Measurements from ENCODE around the gene TXNDC2. TPM values are rescaled to one million over a fixed set of nuclear protein-coding genes. Genes with fewer than 3 reads are reported as not detected.
"Not testable (repeated sequence)": the region's sequence is repeated elsewhere in the genome, so short reads cannot be mapped to it uniquely, and the experiment has no call there.

The TXNDC2 gene
- total and polyA plus RNA-seq, 10 of the 15 experiments (the other 5 are each of a cell fraction or from before 2014, with no cell fraction given) = 0.04 to 0.07 (median 0.06) TPM; not detected in 7

DNA sequence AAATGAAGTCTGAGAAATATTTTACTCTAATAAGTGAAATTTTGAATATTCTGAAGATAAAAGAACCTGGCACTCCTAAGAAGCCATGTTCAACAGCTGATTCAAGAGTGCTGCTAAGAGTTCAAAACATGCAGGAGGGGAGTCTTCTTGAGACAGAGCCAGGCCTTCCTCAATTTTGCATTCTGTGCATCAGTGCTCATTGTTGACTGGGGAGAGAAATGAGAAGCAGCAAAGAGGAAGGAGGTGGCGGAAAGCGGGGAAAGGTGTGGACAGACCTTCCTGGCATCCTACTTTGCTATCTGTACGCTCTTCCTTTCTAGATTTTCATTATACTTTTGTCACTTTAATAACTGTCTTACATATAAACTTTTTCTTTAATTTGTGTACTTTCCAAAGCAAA is 29.7 kb upstream of the TXNDC2 start:
- no peak overlapping the region for H3K4me3 ChIP-seq
- ChIA-PET SMC1A (ENCODE audit: uncharacterized antibody, unreplicated experiment) (no interaction called here), RAD21 (ENCODE audit: unreplicated experiment) (no interaction called here), POLR2A (no interaction called here), CTCF (no interaction called here)
- in situ Hi-C loops (cut with MboI) = no loop called here
- H3K79me2 ChIP-seq (ENCODE audit: control insufficient read depth, insufficient read depth, low read length) = no peaks in the 10 kb centered on the region
- H3K27ac ChIP-seq (ENCODE audit: control insufficient read depth, insufficient read depth) = no peak overlapping the region
- FAIRE-seq (no peak), ATAC-seq (no peak), DNase-seq (ENCODE audit: low read depth, low spot score) (no peak)
- TF ChIP-seq EED (IDR thresholded peaks at IDR 0.05; ENCODE audit: low read depth) (no peak), SMAD5 (IDR thresholded peaks at IDR 0.05; ENCODE audit: low read depth) (no peak), POLR2AphosphoS5 (IDR thresholded peaks at IDR 0.05; ENCODE audit: low read length) (no peak), FOXM1 (IDR thresholded peaks at IDR 0.05; ENCODE audit: low read depth, low read length) (no peak), RAD21 (IDR thresholded peaks at IDR 0.05; ENCODE audit: insufficient read depth, low read depth, low read length) (no peak), CREB1 (IDR thresholded peaks at IDR 0.05; ENCODE audit: low read depth) (no peak), KAT2A (conservative IDR thresholded peaks at IDR 0.05; ENCODE audit: control insufficient read depth, low read depth, low read length) (no peak)
- TF ChIP-seq, protein P1, sequence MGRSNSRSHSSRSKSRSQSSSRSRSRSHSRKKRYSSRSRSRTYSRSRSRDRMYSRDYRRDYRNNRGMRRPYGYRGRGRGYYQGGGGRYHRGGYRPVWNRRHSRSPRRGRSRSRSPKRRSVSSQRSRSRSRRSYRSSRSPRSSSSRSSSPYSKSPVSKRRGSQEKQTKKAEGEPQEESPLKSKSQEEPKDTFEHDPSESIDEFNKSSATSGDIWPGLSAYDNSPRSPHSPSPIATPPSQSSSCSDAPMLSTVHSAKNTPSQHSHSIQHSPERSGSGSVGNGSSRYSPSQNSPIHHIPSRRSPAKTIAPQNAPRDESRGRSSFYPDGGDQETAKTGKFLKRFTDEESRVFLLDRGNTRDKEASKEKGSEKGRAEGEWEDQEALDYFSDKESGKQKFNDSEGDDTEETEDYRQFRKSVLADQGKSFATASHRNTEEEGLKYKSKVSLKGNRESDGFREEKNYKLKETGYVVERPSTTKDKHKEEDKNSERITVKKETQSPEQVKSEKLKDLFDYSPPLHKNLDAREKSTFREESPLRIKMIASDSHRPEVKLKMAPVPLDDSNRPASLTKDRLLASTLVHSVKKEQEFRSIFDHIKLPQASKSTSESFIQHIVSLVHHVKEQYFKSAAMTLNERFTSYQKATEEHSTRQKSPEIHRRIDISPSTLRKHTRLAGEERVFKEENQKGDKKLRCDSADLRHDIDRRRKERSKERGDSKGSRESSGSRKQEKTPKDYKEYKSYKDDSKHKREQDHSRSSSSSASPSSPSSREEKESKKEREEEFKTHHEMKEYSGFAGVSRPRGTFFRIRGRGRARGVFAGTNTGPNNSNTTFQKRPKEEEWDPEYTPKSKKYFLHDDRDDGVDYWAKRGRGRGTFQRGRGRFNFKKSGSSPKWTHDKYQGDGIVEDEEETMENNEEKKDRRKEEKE (IDR thresholded peaks at IDR 0.05) = no peak
- no peaks in the 10 kb centered on the region for H3K36me3 ChIP-seq (ENCODE audit: control insufficient read depth in 2 of 2, insufficient read depth in 2 of 2, low read length in 1 of 2)
- no peaks in the 10 kb centered on the region for H3K9me3 ChIP-seq (replicated peaks; ENCODE audit: control insufficient read depth, insufficient read depth, low read length)
- intact Hi-C loops (cut with micrococcal nuclease; ENCODE audit: unreplicated experiment) = no loop called here
- H4K20me1 ChIP-seq (ENCODE audit: control insufficient read depth, insufficient read depth) = no peaks in the 10 kb centered on the region
- 97% methylated on average over 3 of the region's 3 CpGs for WGBS (ENCODE audit: insufficient coverage, insufficient replicate concordance, low lambda C conversion rate, missing lambda C conversion rate)
- no peak overlapping the region for H2AFZ ChIP-seq (ENCODE audit: control insufficient read depth, low read depth, low read length)
- H3K9ac ChIP-seq (ENCODE audit: control insufficient read depth, insufficient read depth, low read length) = no peak overlapping the region
- no peaks in the 10 kb centered on the region for H3K27me3 ChIP-seq (replicated peaks in 1 of 2; ENCODE audit: control insufficient read depth in 2 of 2, insufficient read depth in 2 of 2, low read length in 1 of 2)
- H3K4me1 ChIP-seq (ENCODE audit: control insufficient read depth, insufficient read depth, low read length) = no peaks in the 10 kb centered on the region
- BruUV-seq (replicated peaks) = no TSS peak
- no peak overlapping the region for H3K4me2 ChIP-seq (ENCODE audit: control insufficient read depth, insufficient read depth)

- H3K27me3 ChIP-seq (replicated peaks in 1 of 2; ENCODE audit: control insufficient read depth in 2 of 2, insufficient read depth in 2 of 2, low read length in 1 of 2); POLR2A ChIA-PET; H3K9me3 ChIP-seq (replicated peaks; ENCODE audit: control insufficient read depth, insufficient read depth, low read length); FAIRE-seq; RAD21 ChIA-PET (ENCODE audit: unreplicated experiment); H3K4me1 ChIP-seq (ENCODE audit: control insufficient read depth, insufficient read depth, low read length); H3K9ac ChIP-seq (ENCODE audit: control insufficient read depth, insufficient read depth, low read length); intact Hi-C loops (cut with micrococcal nuclease; ENCODE audit: unreplicated experiment); H3K36me3 ChIP-seq (ENCODE audit: control insufficient read depth in 2 of 2, insufficient read depth in 2 of 2, low read length in 1 of 2); H2AFZ ChIP-seq (ENCODE audit: control insufficient read depth, low read depth, low read length); H3K4me2 ChIP-seq (ENCODE audit: control insufficient read depth, insufficient read depth); ATAC-seq; H4K20me1 ChIP-seq (ENCODE audit: control insufficient read depth, insufficient read depth); H3K79me2 ChIP-seq (ENCODE audit: control insufficient read depth, insufficient read depth, low read length); H3K4me3 ChIP-seq; DNase-seq (ENCODE audit: low read depth, low spot score); H3K27ac ChIP-seq (ENCODE audit: control insufficient read depth, insufficient read depth); BruUV-seq (replicated peaks); SMC1A ChIA-PET (ENCODE audit: uncharacterized antibody, unreplicated experiment); in situ Hi-C loops (cut with MboI): not testable (repeated sequence)
- CTCF ChIA-PET = interaction anchor here (0.6 kb wide), 1 partner anchor 47 kb away, joined by 3 read pairs; no protein-coding TSS in a partner anchor
- whole genome bisulfite sequencing (ENCODE audit: insufficient coverage, insufficient replicate concordance, low lambda C conversion rate, missing lambda C conversion rate) = 96% methylated on average over 4 of the region's 4 CpGs
Observed at GRCh38 chr18:9857479-9857998, 28.2 kb upstream of the TXNDC2 start.
